GM23338 (cell line): ENCODE measurements around the gene VPS52. TPM values are rescaled to one million over a fixed set of nuclear protein-coding genes. Genes with fewer than 3 reads are reported as not detected.

Experiments
- ATAC-seq: fragments of 200-7000 bp; cut with Tn5 transposase; 3 replicates; pipeline ENCODE4 v1.9.1; 2020
- DNase-seq: peaks from one replicate; pipeline ENCODE4 v3.0.0-alpha.2; 2015; ENCODE audit warnings: low spot score
- H2AFZ ChIP-seq: fragments of 200-600 bp; sonication (generic); 2 replicates; pipeline ENCODE4 v1.8.0; 2016; ENCODE audit warnings: antibody characterized with exemption, mild to moderate bottlenecking, moderate library complexity
- H3F3A ChIP-seq: fragments of 200-600 bp; sonication (generic); replicated peaks from 2 replicates; pipeline ENCODE4 v1.8.0; 2017; ENCODE audit warnings: antibody characterized with exemption, mixed run types, low read depth
- H3K27ac ChIP-seq: fragments of 200-600 bp; sonication (generic); 2 replicates; pipeline ENCODE4 v1.6.1; 2016; ENCODE audit warnings: low read depth
- H3K27me3 ChIP-seq: fragments of 200-600 bp; sonication (generic); 2 replicates; pipeline ENCODE4 v1.8.0; 2016; ENCODE audit warnings: mild to moderate bottlenecking, mixed run types, moderate library complexity; ENCODE audit not compliant: insufficient read depth
- H3K36me3 ChIP-seq: fragments of 200-600 bp; sonication (generic); 2 replicates; pipeline ENCODE4 v1.8.0; 2016; ENCODE audit warnings: mild to moderate bottlenecking; ENCODE audit not compliant: insufficient read depth
- H3K4me1 ChIP-seq: fragments of 200-600 bp; sonication (generic); 2 replicates; pipeline ENCODE4 v1.8.0; 2016; ENCODE audit warnings: mild to moderate bottlenecking, moderate library complexity; ENCODE audit not compliant: insufficient read depth
- H3K4me2 ChIP-seq: fragments of 200-600 bp; sonication (generic); 2 replicates; pipeline ENCODE4 v1.7.1; 2017; ENCODE audit warnings: mixed run types
- H3K4me3 ChIP-seq: fragments of 200-600 bp; sonication (generic); 2 replicates; pipeline ENCODE4 v1.6.1; 2016; ENCODE audit warnings: mixed run types
- H3K79me2 ChIP-seq: fragments of 200-600 bp; sonication (generic); replicated peaks from 2 replicates; pipeline ENCODE4 v1.8.0; 2017; ENCODE audit warnings: mild to moderate bottlenecking; ENCODE audit not compliant: insufficient read depth
- H3K9me2 ChIP-seq: fragments of 200-600 bp; sonication (generic); 2 replicates; pipeline ENCODE4 v1.8.0; 2017; ENCODE audit not compliant: insufficient read depth
- H4K20me1 ChIP-seq: fragments of 200-600 bp; sonication (generic); replicated peaks from 2 replicates; pipeline ENCODE4 v1.8.0; 2017; ENCODE audit warnings: mild to moderate bottlenecking; ENCODE audit not compliant: insufficient read depth
- H3K27ac Mint-ChIP-seq: 2 replicates; pipeline ENCODE4 v1.8.0; 2020; ENCODE audit warnings: inconsistent platforms, mild to moderate bottlenecking, moderate library complexity, mixed read lengths
- H3K27me3 Mint-ChIP-seq: 3 replicates; pipeline ENCODE4 v1.8.0; 2022; ENCODE audit warnings: low read depth, mild to moderate bottlenecking, moderate library complexity, mixed read lengths, inconsistent platforms; ENCODE audit not compliant: insufficient read depth, poor library complexity
- H3K36me3 Mint-ChIP-seq: 3 replicates; pipeline ENCODE4 v1.8.0; 2021; ENCODE audit warnings: low read depth, mild to moderate bottlenecking, inconsistent platforms, moderate library complexity, mixed read lengths
- H3K4me1 Mint-ChIP-seq: 3 replicates; pipeline ENCODE4 v1.8.0; 2020; ENCODE audit warnings: mild to moderate bottlenecking, inconsistent platforms, mixed read lengths
- H3K4me3 Mint-ChIP-seq: 3 replicates; pipeline ENCODE4 v1.8.0; 2021; ENCODE audit warnings: moderate library complexity, mild to moderate bottlenecking, inconsistent platforms, mixed read lengths
- H3K9me3 Mint-ChIP-seq: 3 replicates; pipeline ENCODE4 v1.8.0; 2020; ENCODE audit warnings: moderate library complexity, mild to moderate bottlenecking, inconsistent platforms, mixed read lengths
- CTCF ChIP-seq, 2 experiments: fragments of 200-600 bp in 1 of 2; sonication (generic) in 1 of 2; conservative IDR thresholded peaks; 2 replicates each; pipeline versions ENCODE4 v1.5.1 to v1.6.1; 2016 to 2017; ENCODE audit warnings: antibody characterized with exemption in 2 of 2, low read depth in 2 of 2, mild to moderate bottlenecking in 2 of 2, moderate library complexity in 1 of 2
- ETS1 ChIP-seq: IDR thresholded peaks from 2 replicates; pipeline ENCODE4 v1.6.1; 2016; ENCODE audit warnings: antibody characterized with exemption
- EZH2phosphoT487 ChIP-seq: fragments of 200-600 bp; sonication (generic); IDR thresholded peaks from one replicate; pipeline ENCODE4 v1.8.1; 2018; ENCODE audit warnings: antibody characterized with exemption; ENCODE audit not compliant: unreplicated experiment
- NANOG ChIP-seq: IDR thresholded peaks from 2 replicates; pipeline ENCODE4 v1.6.1; 2016; ENCODE audit warnings: antibody characterized with exemption, borderline replicate concordance
- POLR2AphosphoS5 ChIP-seq: IDR thresholded peaks from 2 replicates; pipeline ENCODE4 v1.6.1; 2016; ENCODE audit warnings: antibody characterized with exemption, low read depth
- ZNF114 ChIP-seq: fragments of 250-450 bp; sonication (Bioruptor Pico); IDR thresholded peaks from 2 replicates; pipeline ENCODE4 v1.5.0; 2020; ENCODE audit warnings: mild to moderate bottlenecking, moderate library complexity
- ZNF462 ChIP-seq: fragments of 250-450 bp; sonication (Bioruptor Pico); IDR thresholded peaks from 2 replicates; pipeline ENCODE4 v1.5.0; 2020; ENCODE audit warnings: mild to moderate bottlenecking, moderate library complexity
- polyA plus RNA-seq: library from polyadenylated mRNA; unstranded; fragments of >200 nt; fragmentation: Nextera tagmentation; extraction: Ambion mirVana; gene quantifications from 2 replicates; pipeline ENCODE4 v1.2.1, GENCODE V29; 2016
- total RNA-seq: library from RNA; depleted of rRNA; stranded (reverse); fragments of >200 nt; shearing (Covaris generic); gene quantifications from 2 replicates; pipeline ENCODE4 v1.2.3, GENCODE V29; 2014

VPS52 gene
- total and polyA plus RNA-seq, 2 experiments from 2014 or later = 27.9 to 31.1 TPM

- peak within 1 kb of the TSS; percentile 93 for H3K4me3 Mint-ChIP-seq
- TF ChIP-seq CTCF (conservative IDR thresholded peaks at IDR 0.05; ENCODE audit: low read depth in 2 of 2) (no peak), ETS1 (no peak), ZNF114 (CRISPR knock-in tag) (no peak), POLR2AphosphoS5 (peak; percentile 56; the same call in 1 of the 2 replicates)
- Histone ChIP-seq H4K20me1 (peaks cover 11% of the 10 kb centered on the region), H3K4me2 (peak within 1 kb of the TSS; percentile 75), H3K27ac (peak within 1 kb of the TSS; percentile 88), H3K9me2 (no peaks in the 10 kb centered on the region), H3K4me3 (peak within 1 kb of the TSS; percentile 51), H3K36me3 (peaks cover 14% of the 10 kb centered on the region), H2AFZ (no peak within 1 kb of the TSS), H3F3A (peaks cover 20% of the 10 kb centered on the region), H3K79me2 (peaks cover 36% of the 10 kb centered on the region), H3K4me1 (peaks cover 39% of the 10 kb centered on the region), H3K27me3 (no peaks in the 10 kb centered on the region)
- no peaks in the 10 kb centered on the region; the same call in 1 of the 3 replicates for H3K9me3 Mint-ChIP-seq
- H3K36me3 Mint-ChIP-seq = peaks cover 42% of the 10 kb centered on the region
- DNase-seq (peak; percentile 100), ATAC-seq (peak; percentile 62)
- peaks cover 23% of the 10 kb centered on the region for H3K27me3 Mint-ChIP-seq
- peaks cover 65% of the 10 kb centered on the region for H3K4me1 Mint-ChIP-seq
- peak within 1 kb of the TSS; percentile 98 for H3K27ac Mint-ChIP-seq
These were observed 46.2 kb upstream of the VPS52 start, which contains the start of gene ZBTB22 for GRCh38 chr6:33317669-33318425. Gene ZBTB22, minus strand, starts transcription at chr6:33317744. Its CDS starts 828 bp downstream, at chr6:33316916.

GRCh38 chr6:33317419-33317668 lies 45.7 kb upstream of the VPS52 start:
- TF ChIP-seq EZH2phosphoT487 (no peak), NANOG (no peak), ETS1 (no peak), ZNF114 (CRISPR knock-in tag) (no peak), ZNF462 (CRISPR knock-in tag) (no peak)
- Histone ChIP-seq H3K79me2 (peaks cover 33% of the 10 kb centered on the region), H3K9me2 (no peaks in the 10 kb centered on the region), H3K27me3 (no peaks in the 10 kb centered on the region), H3F3A (peaks cover 23% of the 10 kb centered on the region), H3K4me1 (peaks cover 39% of the 10 kb centered on the region), H3K4me3 (peak overlapping the region; percentile 51), H3K36me3 (peaks cover 14% of the 10 kb centered on the region), H4K20me1 (peaks cover 11% of the 10 kb centered on the region), H3K27ac (no peak overlapping the region), H3K4me2 (peak overlapping the region; percentile 75), H2AFZ (no peak overlapping the region)
- peak; percentile 79 for DNase-seq
- ATAC-seq = no peak
- Mint-ChIP-seq H3K4me1 (peaks cover 66% of the 10 kb centered on the region), H3K27ac (no peak overlapping the region), H3K4me3 (peak overlapping the region; percentile 93), H3K27me3 (peaks cover 27% of the 10 kb centered on the region), H3K9me3 (no peaks in the 10 kb centered on the region; the same call in 1 of the 3 replicates), H3K36me3 (peaks cover 42% of the 10 kb centered on the region)
